Body of pancreas (tissue), 4 donors: ENCODE data around the gene DDIT3. TPM values are rescaled to one million over a fixed set of nuclear protein-coding genes. Genes with fewer than 3 reads are reported as not detected.
A peak's percentile ranks its signal among the peaks of the same experiment; 100 is the strongest.
"Not testable (repeated sequence)": the region's sequence is repeated elsewhere in the genome, so short reads cannot be mapped to it uniquely, and the experiment has no call there.

Experiments
- ATAC-seq: fragments of 150-250 bp; one replicate; pipeline ENCODE4 v1.9.1; 2016
- DNase-seq, 4 donors: peaks; one replicate each; pipeline ENCODE4 v3.0.0-alpha.2; 2019
- H3K27ac ChIP-seq, 4 donors: fragments of 200-600 bp; sonication (generic); 1 replicate in 3 of 4; 2 replicates in 1 of 4; pipeline versions ENCODE4 v1.5.1 to v1.6.1; 2016 to 2019; ENCODE audit warnings: mild to moderate bottlenecking in 1 of 4, mixed read lengths in 1 of 4, moderate library complexity in 1 of 4
- H3K27me3 ChIP-seq, 2 donors: fragments of 200-600 bp; sonication (generic); one replicate each; pipeline ENCODE4 v1.6.0; 2016; ENCODE audit warnings: mild to moderate bottlenecking in 1 of 2
- H3K36me3 ChIP-seq, 2 donors: fragments of 200-600 bp; sonication (generic); replicated peaks in 1 of 2; 2 replicates each; pipeline ENCODE4 v1.5.1; 2016; ENCODE audit warnings: low read depth in 2 of 2; ENCODE audit not compliant: insufficient read depth in 1 of 2
- H3K4me1 ChIP-seq: fragments of 200-600 bp; sonication (generic); one replicate; pipeline ENCODE4 v1.6.0; 2016
- H3K4me3 ChIP-seq, 2 donors: fragments of 200-600 bp; sonication (generic); 1 replicate in 1 of 2; 2 replicates in 1 of 2; pipeline ENCODE4 v1.5.1; 2016 to 2019
- H3K9me3 ChIP-seq, 3 donors: fragments of 200-600 bp; sonication (generic); 1 replicate in 2 of 3; 2 replicates in 1 of 3; pipeline ENCODE4 v1.5.1; 2016
- POLR2A ChIP-seq, 3 donors: fragments of 450-650 bp; IDR thresholded peaks; one replicate each; pipeline ENCODE4 v1.6.1; 2016; ENCODE audit warnings: antibody characterized with exemption in 3 of 3, mild to moderate bottlenecking in 2 of 3
- WGBS, 2 donors: methylation state at CpG; one replicate each; pipeline ENCODE4 v1.1.5; 2017; 5-methylcytosine and 5-hydroxymethylcytosine counted together
- intact Hi-C: fragments of 100-400 bp; cut with DNase I; formaldehyde crosslinking; loops from one replicate; pipeline ENCODE4 v1.15.1; 2023
- total RNA-seq, 2 donors: library from RNA; depleted of rRNA; stranded (reverse); fragments of >200 nt; gene quantifications; one replicate each; pipeline ENCODE4 v1.1.0, GENCODE V29; 2016
- TF ChIP-seq, protein P1 (sequence below), 7 experiments: fragments of 450-650 bp in 4 of 7; fragments of 200-600 bp in 3 of 7; sonication (generic) in 3 of 7; IDR thresholded peaks; one replicate each; pipeline ENCODE4 v1.5.1; 2016 to 2019; ENCODE audit warnings: antibody characterized with exemption in 7 of 7

Gene DDIT3
- total RNA-seq, 2 donors from 2014 or later, result 7.3 to 12.7 TPM

DNA sequence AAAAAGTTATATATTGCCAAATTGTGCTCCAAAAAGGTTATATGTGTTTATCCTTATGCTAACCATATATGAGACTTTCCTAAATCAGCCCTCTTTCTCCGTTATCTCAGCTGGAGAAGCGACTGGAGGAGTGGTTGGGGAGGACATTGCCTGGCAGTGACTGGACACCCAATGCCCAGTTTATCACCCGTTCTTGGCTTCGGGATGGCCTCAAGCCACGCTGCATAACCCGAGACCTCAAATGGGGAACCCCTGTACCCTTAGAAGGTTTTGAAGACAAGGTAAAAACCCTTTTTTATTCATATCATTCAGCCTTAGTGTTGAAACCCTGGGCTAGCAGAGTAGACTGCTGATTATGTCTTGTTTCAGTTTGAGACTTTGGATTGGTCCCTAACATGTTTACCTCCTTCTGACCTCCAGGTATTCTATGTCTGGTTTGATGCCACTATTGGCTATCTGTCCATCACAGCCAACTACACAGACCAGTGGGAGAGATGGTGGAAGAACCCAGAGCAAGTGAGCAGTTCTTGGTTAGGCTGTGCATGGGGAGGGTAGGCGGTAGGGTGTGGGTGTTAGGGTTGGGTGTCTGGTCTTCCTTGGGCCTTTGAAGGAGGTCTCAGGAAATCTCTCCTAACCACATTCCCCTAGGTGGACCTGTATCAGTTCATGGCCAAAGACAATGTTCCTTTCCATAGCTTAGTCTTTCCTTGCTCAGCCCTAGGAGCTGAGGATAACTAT, 8.6 kb downstream of the DDIT3 start:
- ATAC-seq, result no peak
- Histone ChIP-seq H3K27ac (peak overlapping the region in 1 of 4 donors; percentile 5), H3K4me3 (no peak overlapping the region), H3K4me1 (peaks cover 21% of the 10 kb centered on the region), H3K9me3 (no peaks in the 10 kb centered on the region), H3K36me3 (peaks cover 4 to 22% of the 10 kb centered on the region in 2 donors), H3K27me3 (no peaks in the 10 kb centered on the region)
- DNase-seq, result no peak
- TF ChIP-seq, protein P1, sequence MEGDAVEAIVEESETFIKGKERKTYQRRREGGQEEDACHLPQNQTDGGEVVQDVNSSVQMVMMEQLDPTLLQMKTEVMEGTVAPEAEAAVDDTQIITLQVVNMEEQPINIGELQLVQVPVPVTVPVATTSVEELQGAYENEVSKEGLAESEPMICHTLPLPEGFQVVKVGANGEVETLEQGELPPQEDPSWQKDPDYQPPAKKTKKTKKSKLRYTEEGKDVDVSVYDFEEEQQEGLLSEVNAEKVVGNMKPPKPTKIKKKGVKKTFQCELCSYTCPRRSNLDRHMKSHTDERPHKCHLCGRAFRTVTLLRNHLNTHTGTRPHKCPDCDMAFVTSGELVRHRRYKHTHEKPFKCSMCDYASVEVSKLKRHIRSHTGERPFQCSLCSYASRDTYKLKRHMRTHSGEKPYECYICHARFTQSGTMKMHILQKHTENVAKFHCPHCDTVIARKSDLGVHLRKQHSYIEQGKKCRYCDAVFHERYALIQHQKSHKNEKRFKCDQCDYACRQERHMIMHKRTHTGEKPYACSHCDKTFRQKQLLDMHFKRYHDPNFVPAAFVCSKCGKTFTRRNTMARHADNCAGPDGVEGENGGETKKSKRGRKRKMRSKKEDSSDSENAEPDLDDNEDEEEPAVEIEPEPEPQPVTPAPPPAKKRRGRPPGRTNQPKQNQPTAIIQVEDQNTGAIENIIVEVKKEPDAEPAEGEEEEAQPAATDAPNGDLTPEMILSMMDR (IDR thresholded peaks at IDR 0.05), result no peak
- no peak for TF ChIP-seq POLR2A (IDR thresholded peaks at IDR 0.05)
- 94 to 98% methylated on average over 7 of the region's 7 CpGs for WGBS, 2 donors
- intact Hi-C loops, result no loop called here

DNA sequence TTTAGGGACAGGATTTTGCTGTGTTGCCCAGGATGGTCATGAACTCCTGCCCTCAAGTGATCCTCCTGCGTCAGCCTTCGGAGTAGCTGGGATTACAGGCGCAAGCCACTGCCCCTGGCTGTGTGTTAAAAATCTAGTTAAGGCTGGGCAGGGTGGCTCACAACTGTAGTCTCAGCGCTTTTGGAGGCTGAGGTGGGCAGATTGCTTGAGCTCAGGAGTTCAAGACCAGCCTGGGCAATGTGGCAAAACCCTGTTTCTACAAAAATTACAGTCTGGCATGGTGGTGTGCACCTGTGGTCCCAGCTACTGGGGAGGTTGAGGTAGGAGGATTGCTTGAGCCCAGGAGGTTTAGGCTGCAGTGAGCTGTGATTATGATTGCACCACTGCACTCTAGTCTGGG, 9.2 kb downstream of the DDIT3 start:
- Histone ChIP-seq H3K27ac (no peak overlapping the region), H3K36me3 (peaks cover 4 to 19% of the 10 kb centered on the region in 2 donors), H3K4me3 (no peak overlapping the region), H3K4me1 (peaks cover 18% of the 10 kb centered on the region), H3K9me3 (no peaks in the 10 kb centered on the region), H3K27me3 (no peaks in the 10 kb centered on the region)
- ATAC-seq (no peak), DNase-seq (no peak)
- 98 to 100% methylated on average over 3 to 4 of the region's 4 CpGs for WGBS, 2 donors
- TF ChIP-seq, protein P1 (IDR thresholded peaks at IDR 0.05), result no peak
- TF ChIP-seq POLR2A (IDR thresholded peaks at IDR 0.05), result no peak
- intact Hi-C loops, result no loop called here

DNA sequence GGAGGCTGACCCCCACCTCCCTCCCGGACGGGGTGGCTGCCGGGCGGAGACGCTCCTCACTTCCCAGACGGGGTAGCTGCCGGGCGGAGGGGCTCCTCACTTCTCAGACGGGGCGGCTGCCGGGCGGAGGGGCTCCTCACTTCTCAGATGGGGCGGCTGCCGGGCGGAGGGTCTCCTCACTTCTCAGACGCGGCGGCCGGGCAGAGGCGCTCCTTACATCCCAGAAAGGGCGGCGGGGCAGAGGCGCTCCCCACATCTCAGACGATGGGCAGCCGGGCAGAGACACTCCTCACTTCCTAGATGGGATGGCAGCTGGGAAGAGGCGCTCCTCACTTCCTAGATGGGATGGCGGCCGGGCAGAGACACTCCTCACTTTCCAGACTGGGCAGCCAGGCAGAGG, 12.5 kb downstream of the DDIT3 start:
- DNase-seq, result not testable (repeated sequence)

DNA sequence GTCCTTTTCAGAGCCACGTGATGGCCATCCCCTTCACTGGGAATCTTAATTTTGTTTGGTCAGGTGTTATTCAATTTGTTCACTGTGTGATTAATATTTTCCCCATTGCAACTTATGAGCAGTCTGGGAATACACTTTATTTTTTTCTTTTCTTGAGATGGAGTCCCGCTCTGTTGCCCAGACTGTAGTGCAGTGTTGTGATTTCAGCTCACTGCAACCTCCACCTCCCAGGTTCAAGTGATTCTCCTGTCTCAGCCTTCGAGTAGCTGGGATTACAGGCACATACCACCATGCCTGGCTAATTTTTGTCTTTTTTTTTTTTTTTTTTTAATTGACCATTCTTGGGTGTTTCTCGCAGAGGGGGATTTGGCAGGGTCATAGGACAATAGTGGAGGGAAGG, 13.8 kb downstream of the DDIT3 start:
- ATAC-seq, DNase-seq, H3K4me1 ChIP-seq, H3K27me3 ChIP-seq, H3K27ac ChIP-seq, H3K9me3 ChIP-seq, H3K4me3 ChIP-seq, intact Hi-C loops: not testable (repeated sequence)
- 74 to 86% methylated on average over 4 of the region's 4 CpGs for WGBS, 2 donors
- peaks cover 0 to 25% of the 10 kb centered on the region in 2 donors for H3K36me3 ChIP-seq

More for the DNA sequence above, 12.5 kb downstream of the DDIT3 start:
- H3K9me3 ChIP-seq, H3K27ac ChIP-seq, H3K4me1 ChIP-seq, ATAC-seq, H3K27me3 ChIP-seq, intact Hi-C loops, H3K4me3 ChIP-seq: not testable (repeated sequence)
- peaks cover 0 to 28% of the 10 kb centered on the region in 2 donors for H3K36me3 ChIP-seq
- WGBS, 2 donors, result 97 to 100% methylated on average over 1 to 6 of the region's 28 CpGs

DNA sequence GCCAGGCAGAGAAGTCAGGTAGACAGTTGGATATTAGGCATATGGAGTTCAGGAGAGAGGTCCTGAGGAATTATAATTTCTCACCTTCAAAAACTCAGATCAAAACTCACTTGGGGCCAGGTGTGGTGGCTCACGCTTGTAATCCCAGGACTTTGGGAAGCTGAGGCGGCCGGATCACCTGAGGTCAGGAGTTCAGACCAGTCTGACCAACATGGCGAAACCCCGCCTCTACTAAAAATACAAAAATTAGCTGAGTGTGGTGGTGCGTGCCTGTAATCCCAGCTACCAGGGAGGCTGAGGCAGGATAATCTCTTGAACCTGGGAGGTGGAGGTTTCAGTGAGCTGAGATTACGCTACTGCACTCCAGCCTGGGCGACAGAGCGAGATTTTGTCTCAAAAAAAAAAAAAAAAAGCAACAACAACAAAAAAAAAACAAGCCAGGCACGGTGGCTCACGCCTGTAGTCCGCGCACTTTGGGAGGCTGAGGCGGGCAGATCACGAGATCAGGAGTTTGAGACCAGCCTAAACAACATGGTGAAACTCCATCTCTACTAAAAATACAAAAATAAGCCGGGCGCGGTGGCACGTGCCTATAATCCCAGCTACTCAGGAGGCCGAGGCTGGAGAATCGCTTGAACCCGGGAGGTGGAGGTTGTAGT, 17.9 kb downstream of the DDIT3 start:
- H3K9me3 ChIP-seq, H3K4me1 ChIP-seq, H3K27me3 ChIP-seq, DNase-seq, intact Hi-C loops, H3K4me3 ChIP-seq, H3K27ac ChIP-seq, ATAC-seq: not testable (repeated sequence)
- H3K36me3 ChIP-seq, result peaks cover 0 to 37% of the 10 kb centered on the region in 2 donors
- WGBS, 2 donors, result 91 to 93% methylated on average over 22 of the region's 22 CpGs

DNA sequence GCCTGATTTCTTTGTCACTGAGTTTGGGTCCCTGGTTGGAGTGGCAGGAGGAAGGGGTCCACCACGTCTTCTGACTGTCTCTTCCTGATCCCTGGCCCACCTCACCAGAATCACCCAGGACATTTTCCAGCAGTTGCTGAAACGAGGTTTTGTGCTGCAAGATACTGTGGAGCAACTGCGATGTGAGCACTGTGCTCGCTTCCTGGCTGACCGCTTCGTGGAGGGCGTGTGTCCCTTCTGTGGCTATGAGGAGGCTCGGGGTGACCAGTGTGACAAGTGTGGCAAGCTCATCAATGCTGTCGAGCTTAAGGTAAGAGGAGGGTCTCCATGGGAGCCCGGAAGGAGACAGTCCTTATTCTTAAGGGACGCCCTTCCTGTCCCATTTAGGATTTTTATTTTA, 20.1 kb downstream of the DDIT3 start:
- Histone ChIP-seq H3K4me1 (no peaks in the 10 kb centered on the region), H3K27ac (no peak overlapping the region), H3K27me3 (no peaks in the 10 kb centered on the region), H3K4me3 (no peak overlapping the region), H3K9me3 (no peaks in the 10 kb centered on the region), H3K36me3 (peaks cover 0 to 29% of the 10 kb centered on the region in 2 donors)
- intact Hi-C loops, result no loop called here
- TF ChIP-seq, protein P1 (IDR thresholded peaks at IDR 0.05), result no peak
- no peak for TF ChIP-seq POLR2A (IDR thresholded peaks at IDR 0.05)
- DNase-seq, result no peak
- no peak for ATAC-seq
- WGBS, 2 donors, result 92 to 94% methylated on average over 11 of the region's 11 CpGs
